ENCODE measurements around the gene SLC35D3.
"Not testable (repeated sequence)": the region's sequence is repeated elsewhere in the genome, so short reads cannot be mapped to it uniquely, and the experiment has no call there.

The SLC35D3 gene

GRCh38 chr6:136923116-136923953, 1.2 kb downstream of the SLC35D3 start:
- no peak for DNase-seq (ENCODE audit: low read depth)

GRCh38 chr6:136923954-136924673, 2.0 kb downstream of the SLC35D3 start:
- no peak for DNase-seq (ENCODE audit: low read depth)

- no peak for DNase-seq (ENCODE audit: low read depth)
These were observed 4.3 kb downstream of the SLC35D3 start for GRCh38 chr6:136926383-136926782.

- DNase-seq (ENCODE audit: low read depth) = no peak
These were observed 5.2 kb downstream of the SLC35D3 start for GRCh38 chr6:136927292-136927691.

- DNase-seq (ENCODE audit: low read depth) = no peak
These were observed 8.4 kb downstream of the SLC35D3 start for GRCh38 chr6:136930528-136930927.

GRCh38 chr6:136932599-136932998, 10.5 kb downstream of the SLC35D3 start:
- DNase-seq (ENCODE audit: low read depth) = no peak

GRCh38 chr6:136945072-136945471, 23.0 kb downstream of the SLC35D3 start:
- no peak for DNase-seq (ENCODE audit: low read depth)

- no peak for DNase-seq (ENCODE audit: low read depth)
These were observed 23.6 kb downstream of the SLC35D3 start for GRCh38 chr6:136945711-136946121.

- DNase-seq (ENCODE audit: low read depth) = no peak
These were observed 24.9 kb downstream of the SLC35D3 start for GRCh38 chr6:136947037-136947436.

GRCh38 chr6:136949957-136950356, 27.9 kb downstream of the SLC35D3 start:
- DNase-seq (ENCODE audit: low read depth) = not testable (repeated sequence)

- no peak for DNase-seq (ENCODE audit: low read depth)
These were observed 28.5 kb downstream of the SLC35D3 start for GRCh38 chr6:136950436-136951126.

- no peak for DNase-seq (ENCODE audit: low read depth)
These were observed 30.7 kb downstream of the SLC35D3 start for GRCh38 chr6:136952714-136953260.

GRCh38 chr6:136955123-136955522, 33.0 kb downstream of the SLC35D3 start:
- DNase-seq (ENCODE audit: low read depth) = no peak

GRCh38 chr6:136956590-136957544, 34.8 kb downstream of the SLC35D3 start:
- DNase-seq (ENCODE audit: low read depth) = no peak

- no peak for DNase-seq (ENCODE audit: low read depth)
These were observed 36.1 kb downstream of the SLC35D3 start for GRCh38 chr6:136958168-136958567.

GRCh38 chr6:136959471-136959891, 37.4 kb downstream of the SLC35D3 start:
- DNase-seq (ENCODE audit: low read depth) = no peak

GRCh38 chr6:136959935-136960334, 37.8 kb downstream of the SLC35D3 start:
- DNase-seq (ENCODE audit: low read depth) = not testable (repeated sequence)

- no peak for DNase-seq (ENCODE audit: low read depth)
These were observed 38.7 kb downstream of the SLC35D3 start for GRCh38 chr6:136960781-136961180.

GRCh38 chr6:136961848-136962247, 39.7 kb downstream of the SLC35D3 start:
- DNase-seq (ENCODE audit: low read depth) = no peak

- no peak for DNase-seq (ENCODE audit: low read depth)
These were observed 40.6 kb downstream of the SLC35D3 start for GRCh38 chr6:136962661-136963060.

GRCh38 chr6:136963259-136963658, 41.2 kb downstream of the SLC35D3 start:
- no peak for DNase-seq (ENCODE audit: low read depth)
